Osteocyte (in vitro differentiated cells): Measurements from ENCODE around the gene NOVA2. TPM values are rescaled to one million over a fixed set of nuclear protein-coding genes. Genes with fewer than 3 reads are reported as not detected.

Experiments used
- DNase-seq: peaks from one replicate; pipeline ENCODE4 v3.0.0; 2021; ENCODE audit warnings: mixed read lengths; ENCODE audit not compliant: unreplicated experiment; ENCODE audit errors: extremely low spot score
- H3K27ac Mint-ChIP-seq: one replicate; pipeline ENCODE4 v1.8.0; 2021; ENCODE audit warnings: mild to moderate bottlenecking, mixed read lengths; ENCODE audit not compliant: unreplicated experiment
- H3K27me3 Mint-ChIP-seq: one replicate; pipeline ENCODE4 v1.8.0; 2021; ENCODE audit warnings: mixed read lengths; ENCODE audit not compliant: unreplicated experiment
- H3K36me3 Mint-ChIP-seq: one replicate; pipeline ENCODE4 v1.8.0; 2021; ENCODE audit warnings: mixed read lengths; ENCODE audit not compliant: unreplicated experiment
- H3K4me1 Mint-ChIP-seq: one replicate; pipeline ENCODE4 v1.8.0; 2021; ENCODE audit warnings: mixed read lengths; ENCODE audit not compliant: unreplicated experiment
- H3K4me3 Mint-ChIP-seq: one replicate; pipeline ENCODE4 v1.8.0; 2021; ENCODE audit warnings: mild to moderate bottlenecking, moderate library complexity, mixed read lengths; ENCODE audit not compliant: unreplicated experiment
- H3K9me3 Mint-ChIP-seq: one replicate; pipeline ENCODE4 v1.8.0; 2021; ENCODE audit warnings: mixed read lengths; ENCODE audit not compliant: unreplicated experiment
- total RNA-seq: library from RNA; stranded (reverse); gene quantifications from 2 replicates; pipeline ENCODE4 v1.2.1, GENCODE V29; 2021
- TF ChIP-seq, protein P1 (sequence below): fragments of 200-600 bp; sonication (generic); IDR thresholded peaks from 2 replicates; pipeline ENCODE4 v1.5.0; 2021; ENCODE audit warnings: antibody characterized with exemption, mild to moderate bottlenecking, moderate library complexity

NOVA2 gene
- total RNA-seq, 1 donor from 2014 or later: not detected

DNA sequence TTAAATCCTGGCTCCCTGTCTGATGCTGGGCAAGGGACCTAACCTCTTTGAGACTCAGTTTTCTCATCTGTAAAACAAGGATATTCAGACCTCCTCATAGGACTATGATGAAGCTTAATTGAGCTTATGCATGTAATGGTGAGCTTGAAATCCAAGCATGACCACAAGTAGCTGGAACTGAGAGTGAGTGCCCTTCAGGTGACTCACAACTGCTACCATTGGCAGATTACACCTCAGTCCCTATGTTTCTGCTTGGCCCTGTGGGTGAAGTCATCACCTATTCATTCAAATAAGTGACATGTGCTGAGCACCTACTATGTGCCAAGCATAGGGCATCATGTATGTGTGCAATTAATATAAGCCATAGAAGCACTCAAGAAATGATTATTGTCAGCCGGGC is 25.7 kb downstream of the NOVA2 start:
- Mint-ChIP-seq H3K4me3 (no peak overlapping the region), H3K9me3 (no peaks in the 10 kb centered on the region), H3K27me3 (peaks cover 15% of the 10 kb centered on the region), H3K36me3 (no peaks in the 10 kb centered on the region), H3K27ac (no peak overlapping the region), H3K4me1 (peaks cover 4% of the 10 kb centered on the region)
- DNase-seq: no peak
- TF ChIP-seq, protein P1, sequence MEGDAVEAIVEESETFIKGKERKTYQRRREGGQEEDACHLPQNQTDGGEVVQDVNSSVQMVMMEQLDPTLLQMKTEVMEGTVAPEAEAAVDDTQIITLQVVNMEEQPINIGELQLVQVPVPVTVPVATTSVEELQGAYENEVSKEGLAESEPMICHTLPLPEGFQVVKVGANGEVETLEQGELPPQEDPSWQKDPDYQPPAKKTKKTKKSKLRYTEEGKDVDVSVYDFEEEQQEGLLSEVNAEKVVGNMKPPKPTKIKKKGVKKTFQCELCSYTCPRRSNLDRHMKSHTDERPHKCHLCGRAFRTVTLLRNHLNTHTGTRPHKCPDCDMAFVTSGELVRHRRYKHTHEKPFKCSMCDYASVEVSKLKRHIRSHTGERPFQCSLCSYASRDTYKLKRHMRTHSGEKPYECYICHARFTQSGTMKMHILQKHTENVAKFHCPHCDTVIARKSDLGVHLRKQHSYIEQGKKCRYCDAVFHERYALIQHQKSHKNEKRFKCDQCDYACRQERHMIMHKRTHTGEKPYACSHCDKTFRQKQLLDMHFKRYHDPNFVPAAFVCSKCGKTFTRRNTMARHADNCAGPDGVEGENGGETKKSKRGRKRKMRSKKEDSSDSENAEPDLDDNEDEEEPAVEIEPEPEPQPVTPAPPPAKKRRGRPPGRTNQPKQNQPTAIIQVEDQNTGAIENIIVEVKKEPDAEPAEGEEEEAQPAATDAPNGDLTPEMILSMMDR: no peak

DNA sequence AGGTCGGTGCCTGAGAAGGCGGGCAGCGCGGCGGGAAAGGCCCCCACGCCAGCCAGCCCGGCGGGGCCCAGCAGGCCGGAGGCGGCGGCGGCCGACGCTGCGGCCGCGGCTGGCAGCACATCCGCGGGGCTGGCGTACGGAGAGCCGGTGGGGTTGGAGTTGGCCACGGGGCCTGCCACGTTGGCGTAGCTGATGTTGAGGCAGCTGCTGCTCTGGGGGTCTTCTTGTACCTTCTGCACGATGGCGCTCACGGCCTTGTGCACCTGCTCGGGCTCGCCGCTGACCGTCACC is 33.2 kb downstream of the NOVA2 start:
- TF ChIP-seq, protein P1: no peak
- Mint-ChIP-seq H3K27ac (no peak overlapping the region), H3K36me3 (no peaks in the 10 kb centered on the region), H3K27me3 (peaks cover 16% of the 10 kb centered on the region), H3K4me3 (no peak overlapping the region), H3K9me3 (no peaks in the 10 kb centered on the region), H3K4me1 (no peaks in the 10 kb centered on the region)
- DNase-seq: no peak

DNA sequence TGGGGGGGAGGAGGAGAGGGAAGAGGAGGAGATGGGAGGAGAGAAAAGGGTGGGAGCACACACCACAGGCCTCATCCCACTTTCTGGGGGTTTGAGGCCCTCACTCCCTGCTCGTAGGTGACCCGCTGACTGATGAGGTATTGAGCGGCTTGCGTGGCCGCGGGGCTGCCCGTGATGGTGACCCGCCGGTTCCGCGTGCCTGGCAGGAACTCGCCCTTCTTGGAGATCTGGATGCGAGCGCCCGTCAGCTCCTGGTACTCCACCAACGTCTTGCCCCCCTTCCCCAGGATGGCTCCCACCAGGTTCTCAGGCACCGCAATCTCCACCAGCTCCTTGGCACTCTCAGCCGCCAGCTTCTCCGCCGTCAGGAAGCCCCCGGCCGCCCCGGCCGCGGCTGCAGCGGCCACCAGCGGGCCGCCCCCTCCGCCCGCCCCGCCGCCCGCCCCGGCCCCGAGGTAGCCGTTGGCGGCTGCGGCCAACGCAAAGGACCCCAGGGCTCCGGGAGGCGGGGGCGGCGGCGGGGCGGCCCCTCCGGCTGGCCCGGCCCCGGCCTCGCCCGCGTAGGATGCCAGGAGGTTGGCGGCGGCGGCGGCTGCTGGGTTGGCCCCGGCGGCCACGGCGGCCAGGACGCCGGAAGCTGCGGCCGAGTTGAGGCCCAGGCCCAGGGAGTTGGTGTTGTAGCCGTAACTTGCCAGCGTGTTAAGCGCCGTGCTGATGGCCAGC is 33.7 kb downstream of the NOVA2 start:
- Mint-ChIP-seq H3K27me3 (peaks cover 20% of the 10 kb centered on the region), H3K36me3 (no peaks in the 10 kb centered on the region), H3K4me3 (no peak overlapping the region), H3K9me3 (no peaks in the 10 kb centered on the region), H3K4me1 (no peaks in the 10 kb centered on the region), H3K27ac (no peak overlapping the region)
- DNase-seq: no peak
- TF ChIP-seq, protein P1: no peak

DNA sequence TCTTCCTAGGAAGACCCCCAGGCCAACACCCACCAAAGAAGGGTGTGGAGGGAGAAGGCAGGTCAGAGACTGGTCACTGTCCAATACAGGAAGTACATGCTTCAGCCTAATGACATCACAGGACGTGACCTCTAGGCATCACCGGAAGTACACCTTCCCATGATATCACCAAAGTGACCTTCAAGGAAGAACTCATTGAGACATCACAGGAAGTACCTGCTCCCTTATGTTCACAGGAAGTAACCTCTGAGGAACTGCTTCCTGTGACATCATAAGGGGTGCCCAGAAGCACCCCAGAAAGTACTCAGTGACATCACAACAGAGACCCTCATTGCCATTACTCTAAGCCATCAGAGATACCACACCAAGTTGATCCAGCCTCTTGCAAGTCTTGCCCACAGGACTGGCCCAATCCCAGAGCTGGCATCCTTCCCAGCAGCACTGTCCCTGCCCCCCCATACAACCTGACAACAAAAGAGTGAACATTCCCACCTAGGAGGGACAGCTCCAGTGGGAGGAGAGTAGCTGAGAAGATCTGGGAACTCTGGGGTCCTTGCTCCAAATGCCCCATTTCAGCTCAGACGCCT is 34.8 kb downstream of the NOVA2 start:
- Mint-ChIP-seq H3K36me3 (no peaks in the 10 kb centered on the region), H3K27me3 (peaks cover 22% of the 10 kb centered on the region)

DNA sequence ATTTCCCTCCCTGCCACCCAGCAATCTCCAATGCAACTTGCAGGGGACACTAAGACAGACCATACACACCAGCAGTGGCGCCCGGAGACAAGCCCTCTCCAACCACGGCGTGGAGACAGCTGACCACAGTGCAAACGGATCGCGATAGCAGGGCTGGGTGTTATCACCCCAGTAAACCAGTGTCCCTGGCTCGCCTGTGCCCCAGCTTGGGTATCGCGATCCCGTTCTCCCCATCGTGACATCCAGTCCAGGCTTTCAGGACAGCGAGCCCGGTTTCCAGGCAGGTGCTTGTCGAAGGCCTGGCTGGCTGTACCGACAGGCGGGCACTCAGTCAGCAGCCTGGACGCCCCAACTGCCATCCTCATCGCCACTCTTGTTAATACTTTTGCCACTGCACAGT is 38.4 kb downstream of the NOVA2 start:
- peaks cover 42% of the 10 kb centered on the region for H3K27me3 Mint-ChIP-seq
- DNase-seq: no peak
- H3K4me3 Mint-ChIP-seq: no peak overlapping the region
- H3K27ac Mint-ChIP-seq: no peak overlapping the region
- TF ChIP-seq, protein P1: no peak
- no peaks in the 10 kb centered on the region for H3K4me1 Mint-ChIP-seq
- no peaks in the 10 kb centered on the region for H3K36me3 Mint-ChIP-seq
- H3K9me3 Mint-ChIP-seq: no peaks in the 10 kb centered on the region

More for the DNA sequence above, 34.8 kb downstream of the NOVA2 start:
- Mint-ChIP-seq H3K27ac (no peak overlapping the region), H3K9me3 (no peaks in the 10 kb centered on the region), H3K4me1 (no peaks in the 10 kb centered on the region), H3K4me3 (no peak overlapping the region)
- TF ChIP-seq, protein P1: no peak
- DNase-seq: no peak
